Esophagus muscularis mucosa (tissue), 4 donors: ENCODE data around the gene IFNLR1.

ENCODE experiments used
- CTCF ChIP-seq, 3 experiments: fragments of 200-600 bp in 2 of 3; fragments of 450-650 bp in 1 of 3; sonication (generic) in 2 of 3; IDR thresholded peaks; one replicate each; pipeline ENCODE4 v1.5.1; 2017 to 2019; ENCODE audit warnings: antibody characterized with exemption in 3 of 3, mild to moderate bottlenecking in 2 of 3, moderate library complexity in 1 of 3
- EP300 ChIP-seq: sonication (generic); formaldehyde crosslinking; IDR thresholded peaks from one replicate; pipeline ENCODE4 v1.6.1; 2017; ENCODE audit warnings: antibody characterized with exemption
- POLR2A ChIP-seq: fragments of 450-650 bp; IDR thresholded peaks from one replicate; pipeline ENCODE4 v1.6.1; 2017; ENCODE audit warnings: antibody characterized with exemption, moderate library complexity, mild to moderate bottlenecking, low read depth

- TF ChIP-seq POLR2A (peak; percentile 26), EP300 (no peak), CTCF (IDR thresholded peaks at IDR 0.05) (no peak)
Measured at GRCh38 chr1:24111262-24111995, 75.7 kb downstream of the IFNLR1 start.
